Mesenteric fat pad (tissue), 1 donor: ENCODE measurements around the gene FAM187B. TPM values are rescaled to one million over a fixed set of nuclear protein-coding genes. Genes with fewer than 3 reads are reported as not detected.

Experiments
- DNase-seq: peaks from one replicate; pipeline ENCODE4 v3.0.0-alpha.2; 2020; ENCODE audit warnings: low spot score
- total RNA-seq: library from RNA; stranded (reverse); fragmentation: NEBNext Ultra II Directional; extraction: Animal tissue kit (Norgen Biotek cat#: 25700); gene quantifications from one replicate; pipeline ENCODE4 v1.2.1, GENCODE V29; 2021
- donor health status: DM: yes; HTN: yes; CAD: no.

Gene FAM187B
- total RNA-seq, 1 donor from 2014 or later: not detected

DNA sequence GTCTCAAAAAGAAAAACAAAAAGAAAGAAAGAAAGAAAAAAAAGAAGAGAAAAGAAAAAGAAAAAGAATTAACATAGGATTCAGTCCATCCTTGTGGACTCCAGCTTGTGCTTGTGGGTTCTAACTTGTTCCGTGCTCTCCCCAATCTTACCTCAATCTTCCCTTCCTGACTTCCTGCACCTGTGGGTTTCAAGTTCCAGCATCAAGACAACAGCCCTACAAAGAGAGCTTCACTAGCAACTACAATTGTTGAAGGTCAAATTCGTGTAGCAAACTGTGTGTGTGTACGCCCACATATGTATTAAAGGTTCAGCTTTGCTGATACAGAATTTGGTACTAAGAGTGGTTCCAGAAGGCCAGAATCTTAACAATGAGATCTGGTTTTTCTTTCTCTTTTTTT lies 48.7 kb downstream of the FAM187B start:
- no peak for DNase-seq

- no peak for DNase-seq
Observed at GRCh38 chr19:35178701-35179100, 49.8 kb downstream of the FAM187B start.

- no peak for DNase-seq
Observed at GRCh38 chr19:35177377-35178274, 50.9 kb downstream of the FAM187B start.

GRCh38 chr19:35176181-35176570 lies 52.4 kb downstream of the FAM187B start:
- DNase-seq: no peak

Other genes starting within 250 kb of the FAM187B start
- gene GRAMD1A, start 228.4 kb downstream of the FAM187B start, total RNA-seq: 76.8 TPM
- 17.3 TPM for gene SCN1B, start 198.3 kb downstream of the FAM187B start, total RNA-seq
- 1.4 TPM for gene HPN, start 187.0 kb downstream of the FAM187B start, total RNA-seq
- 1.3 TPM for gene FXYD3, start 112.9 kb downstream of the FAM187B start, total RNA-seq
- gene LGI4, start 93.7 kb downstream of the FAM187B start, total RNA-seq: 7.7 TPM
- 47.3 TPM for gene FXYD1, start 89.9 kb downstream of the FAM187B start, total RNA-seq
- 0.48 TPM for gene FXYD7, start 85.5 kb downstream of the FAM187B start, total RNA-seq
- 73.4 TPM for gene FXYD5, start 74.0 kb downstream of the FAM187B start, total RNA-seq
- 8.1 TPM for gene LSR, start 20.3 kb upstream of the FAM187B start, total RNA-seq
- 110 TPM for gene USF2, start 40.2 kb upstream of the FAM187B start, total RNA-seq
- gene HAMP, start 53.8 kb upstream of the FAM187B start, total RNA-seq: not detected
- not detected for gene MAG, start 63.4 kb upstream of the FAM187B start, total RNA-seq
- gene CD22, start 100.4 kb upstream of the FAM187B start, total RNA-seq: 1.3 TPM
- not detected for gene FFAR1, start 119.2 kb upstream of the FAM187B start, total RNA-seq
- gene FFAR3, start 129.7 kb upstream of the FAM187B start, total RNA-seq: 1.4 TPM
- 0.87 TPM for gene GPR42, start 142.3 kb upstream of the FAM187B start, total RNA-seq
- gene FFAR2, start 219.5 kb upstream of the FAM187B start, total RNA-seq: 2.4 TPM